NCI-H1436 (cell line): ENCODE measurements around the gene CD83.
"Not testable (repeated sequence)": the region's sequence is repeated elsewhere in the genome, so short reads cannot be mapped to it uniquely, and the experiment has no call there.

Experiments used
- DNase-seq: peaks from one replicate; lab custom pipeline; 2025; lab: John Stamatoyannopoulos, UW

The CD83 gene

DNA sequence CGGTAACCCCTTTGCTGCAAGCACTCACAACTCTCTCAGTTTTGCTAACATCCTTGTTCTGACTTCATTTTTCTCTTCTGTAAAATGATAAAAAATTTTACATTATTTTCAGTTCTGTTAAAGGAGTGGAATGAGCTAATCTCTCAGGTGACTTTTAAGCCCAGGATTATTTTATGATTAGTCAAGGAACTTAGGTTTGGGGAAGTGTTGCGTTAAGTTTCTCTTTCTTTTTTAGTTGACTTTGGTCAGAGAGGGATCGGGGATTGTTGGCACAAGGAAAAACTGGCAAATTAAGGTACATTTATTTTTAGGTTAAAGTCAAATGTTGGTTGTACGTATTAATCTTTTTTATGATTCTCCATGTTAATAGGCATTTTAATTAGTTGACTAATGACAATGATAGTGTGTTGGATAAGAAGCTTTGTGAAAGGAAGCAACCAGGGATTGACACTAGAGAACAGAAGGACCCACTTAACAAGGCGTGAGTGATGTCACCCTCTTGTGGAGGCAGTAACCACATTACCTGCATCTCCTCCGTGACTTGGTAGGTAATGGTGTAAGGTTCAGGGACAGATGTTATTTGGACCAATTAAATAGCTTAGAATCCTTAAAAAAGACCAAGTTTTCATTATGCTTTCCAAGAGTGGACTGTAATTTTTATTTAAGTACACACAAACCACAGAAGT, 31.6 kb downstream of the CD83 start:
- no peak for DNase-seq

DNA sequence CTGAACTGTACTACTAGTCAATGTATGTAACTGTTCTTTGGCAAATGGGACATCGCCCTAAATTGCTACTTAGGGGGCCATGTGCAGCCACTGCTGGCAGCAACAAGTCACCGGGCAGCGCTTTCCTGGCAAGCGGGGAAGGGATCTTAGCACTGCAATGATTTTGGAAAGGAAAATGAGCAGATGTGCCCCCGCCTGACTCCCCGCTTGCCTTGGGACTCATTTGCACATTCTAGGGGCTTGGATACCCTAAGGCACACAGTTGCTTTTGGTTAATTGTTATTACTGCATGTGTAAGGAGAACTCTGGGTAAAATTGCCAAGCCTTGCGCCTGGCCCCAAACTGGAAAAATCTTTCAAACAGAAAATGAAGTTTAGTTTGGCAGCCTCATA, 32.2 kb downstream of the CD83 start:
- no peak for DNase-seq

DNA sequence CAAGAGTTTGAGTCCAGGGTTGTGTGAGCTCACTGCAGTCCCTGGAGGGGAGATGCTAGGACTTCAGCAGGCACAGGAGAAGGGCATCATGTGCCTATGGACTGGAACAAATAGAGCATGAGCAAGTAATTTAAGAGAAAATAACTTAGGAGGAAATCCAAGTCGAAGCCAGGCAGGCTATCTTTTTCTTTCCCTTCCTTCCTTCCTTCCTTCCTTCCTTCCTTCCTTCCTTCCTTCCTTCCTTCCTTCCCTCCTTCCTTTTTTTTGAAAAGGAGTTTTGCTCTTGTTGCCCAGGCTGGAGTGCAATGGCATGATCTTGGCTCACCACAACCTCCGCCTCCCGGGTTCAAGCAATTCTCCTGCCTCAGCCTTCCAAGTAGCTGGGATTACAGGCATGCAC, 33.7 kb downstream of the CD83 start:
- DNase-seq, result not testable (repeated sequence)

DNA sequence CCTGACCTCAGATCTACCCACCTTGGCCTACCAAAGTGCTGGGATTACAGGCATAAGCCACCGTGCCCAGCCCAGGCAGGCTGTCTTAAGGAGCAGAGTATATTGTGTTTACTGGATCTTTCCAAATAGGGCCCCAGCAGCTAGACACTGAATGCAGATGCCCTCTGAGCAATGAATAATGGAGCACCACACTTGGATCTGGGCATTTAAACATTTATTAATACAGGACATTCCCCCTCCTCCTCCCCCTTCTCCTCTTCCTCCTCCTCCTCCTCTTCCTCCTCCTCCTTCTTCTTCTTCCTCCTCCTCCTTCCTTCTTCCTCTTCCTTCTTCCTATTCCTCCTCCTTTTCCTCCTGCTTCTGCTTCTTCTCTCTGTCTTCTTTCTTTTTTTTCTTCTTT, 34.2 kb downstream of the CD83 start:
- DNase-seq, result no peak

DNA sequence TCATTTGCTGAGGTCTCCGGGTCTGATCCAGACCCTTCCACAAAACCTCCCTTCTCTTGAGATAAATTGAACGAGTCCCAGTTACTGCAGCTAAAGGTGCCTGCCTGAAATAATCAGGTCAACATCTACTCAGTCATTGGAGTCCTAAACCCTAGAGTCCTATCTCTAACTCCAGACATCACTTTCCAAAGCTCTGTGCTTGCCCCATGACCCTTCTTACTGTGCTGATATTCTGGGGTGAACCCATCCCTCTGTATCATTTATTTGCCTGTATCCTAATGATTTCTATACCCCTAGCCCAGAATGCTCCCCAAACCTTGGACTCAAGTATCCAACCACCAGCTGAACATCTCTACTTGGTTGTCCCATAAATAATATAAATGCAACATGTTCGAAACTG, 35.7 kb downstream of the CD83 start:
- DNase-seq, result no peak

DNA sequence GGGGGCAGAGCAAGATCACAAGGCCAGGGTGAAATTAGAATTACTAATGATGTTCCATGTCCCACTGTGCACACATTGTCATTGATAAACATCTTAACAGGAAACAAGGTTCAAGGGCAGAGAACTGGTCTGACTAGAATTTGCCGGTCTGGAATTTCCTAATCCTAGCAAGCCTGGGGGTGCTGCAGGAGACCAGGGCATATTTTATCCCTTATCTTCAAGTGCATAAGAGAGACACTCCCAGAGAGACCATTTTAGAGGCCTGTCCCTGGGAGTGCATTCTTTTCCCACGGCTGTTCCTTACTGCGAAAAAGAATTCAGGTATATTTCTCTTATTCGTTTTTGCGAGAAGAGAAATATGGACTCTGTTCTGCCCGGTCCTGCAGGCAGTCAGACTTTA, 41.5 kb downstream of the CD83 start:
- no peak for DNase-seq

DNA sequence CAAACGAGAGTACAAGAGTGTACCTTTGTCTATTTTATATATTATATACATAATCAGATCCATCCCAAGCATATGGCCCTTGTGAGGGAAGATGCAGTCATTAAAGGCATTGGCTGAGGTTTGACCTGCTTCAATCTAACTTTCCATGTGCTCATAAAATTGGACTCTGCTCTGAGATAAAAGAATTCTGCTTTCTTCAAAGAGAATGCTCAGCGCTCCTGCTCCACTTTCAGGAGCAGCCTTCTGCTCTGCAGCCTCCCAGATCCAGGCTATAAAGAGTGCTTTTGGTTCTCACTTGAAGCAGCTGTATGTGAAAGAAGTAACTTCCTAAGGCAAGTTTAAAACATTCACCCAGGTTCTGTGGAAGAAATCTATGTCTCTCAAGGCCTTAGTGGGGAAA, 45.3 kb downstream of the CD83 start:
- no peak for DNase-seq

DNA sequence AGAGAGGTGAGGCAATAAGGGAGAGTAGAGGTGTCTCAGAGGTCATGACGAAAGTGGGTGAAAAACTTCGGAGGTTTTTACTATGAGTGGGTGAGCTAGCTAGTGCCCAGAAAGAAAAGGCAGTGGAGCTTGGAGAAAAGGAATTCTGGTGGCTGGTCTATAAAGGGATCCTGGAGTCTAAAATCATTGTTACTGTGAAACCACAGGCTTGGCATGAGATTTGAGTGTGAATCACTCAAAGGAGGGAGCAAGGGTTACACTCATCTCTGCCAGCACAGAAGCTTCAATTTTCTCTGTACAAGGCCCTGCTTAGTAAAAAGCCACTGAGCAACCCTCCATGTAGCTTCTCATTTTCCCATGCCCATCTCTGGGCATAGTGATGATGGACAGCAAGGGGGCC, 47.5 kb downstream of the CD83 start:
- no peak for DNase-seq

DNA sequence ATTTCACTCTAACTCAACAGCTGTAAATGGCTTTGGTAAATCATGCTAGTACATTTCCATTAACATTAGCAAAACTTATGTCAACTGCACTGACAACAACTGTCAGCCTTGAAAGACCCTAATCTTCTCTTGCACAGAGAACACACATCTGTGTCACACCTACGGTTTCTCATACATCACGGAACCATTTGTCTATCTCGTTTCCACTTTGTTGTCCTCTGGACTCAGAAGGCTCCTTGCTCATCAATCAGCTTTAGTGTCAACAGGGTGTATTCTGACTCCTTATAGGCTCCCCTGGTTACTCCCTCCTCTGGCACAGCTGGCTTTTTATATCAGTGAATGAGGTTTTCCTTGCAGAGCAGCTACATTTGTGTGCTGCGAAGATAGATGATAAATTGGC, 49.3 kb downstream of the CD83 start:
- no peak for DNase-seq

DNA sequence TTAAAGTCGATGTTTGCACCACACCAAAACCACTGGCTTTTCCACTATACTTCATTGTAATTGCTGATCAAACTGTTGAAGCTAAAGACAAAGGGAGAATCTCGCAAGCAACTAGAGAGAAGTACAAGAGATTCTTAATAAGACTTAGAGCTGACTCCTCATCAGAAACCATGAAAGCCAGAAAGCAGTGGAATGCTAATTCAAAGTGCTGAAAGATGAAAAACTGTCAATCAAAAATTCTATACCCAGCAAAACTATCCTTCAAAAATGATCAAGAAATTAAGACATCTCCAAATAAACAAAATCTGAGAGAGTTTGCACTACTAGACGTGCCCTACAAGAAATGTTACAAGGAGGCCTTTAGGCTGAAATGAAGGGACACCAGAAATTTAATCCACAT, 52.6 kb downstream of the CD83 start:
- DNase-seq, result no peak

DNA sequence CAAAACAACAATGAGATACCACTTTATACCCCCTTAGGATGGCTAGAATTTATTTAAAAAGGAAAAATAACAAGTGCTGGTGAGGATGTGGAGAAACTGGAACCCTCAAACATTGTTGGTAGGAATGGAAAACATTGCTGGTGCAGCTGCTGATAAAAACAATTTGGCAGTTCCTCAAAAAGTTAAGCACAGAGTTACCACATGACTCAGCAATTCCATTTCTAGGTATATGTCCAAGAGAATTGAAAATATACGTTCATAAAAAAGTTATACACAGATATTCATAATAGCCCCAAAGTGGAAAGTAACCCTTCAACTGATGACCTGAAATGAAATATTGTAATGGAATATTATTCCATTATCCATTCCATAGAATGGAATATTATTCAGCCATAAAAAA, 55.0 kb downstream of the CD83 start:
- no peak for DNase-seq

DNA sequence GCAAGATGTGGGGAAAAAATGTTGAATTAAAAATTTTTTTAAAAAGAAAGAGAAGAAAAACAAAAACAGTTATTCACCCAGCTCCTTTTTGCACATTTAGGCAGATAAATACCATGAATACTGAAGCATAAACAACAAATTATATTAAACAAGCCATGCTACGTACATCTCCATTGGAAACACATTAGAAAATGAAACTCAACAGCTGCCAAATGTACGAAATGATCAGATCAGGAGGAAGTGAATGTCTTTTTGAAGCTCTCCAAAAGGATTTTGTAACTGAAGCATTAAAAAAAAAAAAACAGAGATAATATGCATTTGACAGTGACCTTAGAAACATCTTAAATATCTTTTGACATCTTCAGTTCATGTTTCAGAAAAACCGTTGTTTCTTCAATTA, 56.7 kb downstream of the CD83 start:
- DNase-seq, result no peak

DNA sequence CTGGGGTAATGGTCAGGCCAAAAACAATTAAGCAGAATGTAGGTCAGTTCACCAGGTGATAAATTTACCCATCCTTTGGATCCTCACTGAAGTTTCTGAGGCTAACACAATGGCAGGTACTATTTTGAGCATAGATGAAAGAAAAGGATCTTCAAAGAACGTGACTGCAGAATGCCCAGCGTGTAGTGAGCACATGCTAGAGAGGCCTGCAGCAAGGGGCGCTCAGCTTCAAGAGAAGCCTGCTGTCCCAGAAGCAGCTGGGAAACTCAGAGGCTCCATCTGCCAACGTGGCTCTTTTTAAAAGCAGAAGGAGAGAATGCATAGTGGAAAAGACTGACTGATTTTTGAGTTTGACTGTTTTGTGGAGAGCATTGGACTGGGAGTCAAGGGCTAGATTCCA, 57.4 kb downstream of the CD83 start:
- DNase-seq, result no peak

DNA sequence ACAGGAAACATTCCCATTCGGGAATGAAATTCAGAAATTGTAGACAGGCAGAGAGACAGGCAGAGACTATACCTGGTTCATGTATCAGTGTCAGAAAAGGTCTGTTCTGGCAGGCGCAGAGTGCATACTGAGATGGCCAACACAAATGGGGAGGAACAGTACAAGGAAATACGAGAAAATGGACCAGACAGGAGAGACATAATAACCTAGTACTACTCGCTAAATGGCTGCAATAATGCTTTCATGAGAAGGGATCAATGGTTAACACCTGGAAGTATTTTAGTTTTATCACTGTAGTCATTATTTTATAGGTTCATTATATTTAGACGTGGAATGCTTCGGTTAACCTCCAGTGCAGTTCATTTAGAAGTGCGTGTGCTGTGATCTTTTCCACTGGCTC, 58.9 kb downstream of the CD83 start:
- no peak for DNase-seq

DNA sequence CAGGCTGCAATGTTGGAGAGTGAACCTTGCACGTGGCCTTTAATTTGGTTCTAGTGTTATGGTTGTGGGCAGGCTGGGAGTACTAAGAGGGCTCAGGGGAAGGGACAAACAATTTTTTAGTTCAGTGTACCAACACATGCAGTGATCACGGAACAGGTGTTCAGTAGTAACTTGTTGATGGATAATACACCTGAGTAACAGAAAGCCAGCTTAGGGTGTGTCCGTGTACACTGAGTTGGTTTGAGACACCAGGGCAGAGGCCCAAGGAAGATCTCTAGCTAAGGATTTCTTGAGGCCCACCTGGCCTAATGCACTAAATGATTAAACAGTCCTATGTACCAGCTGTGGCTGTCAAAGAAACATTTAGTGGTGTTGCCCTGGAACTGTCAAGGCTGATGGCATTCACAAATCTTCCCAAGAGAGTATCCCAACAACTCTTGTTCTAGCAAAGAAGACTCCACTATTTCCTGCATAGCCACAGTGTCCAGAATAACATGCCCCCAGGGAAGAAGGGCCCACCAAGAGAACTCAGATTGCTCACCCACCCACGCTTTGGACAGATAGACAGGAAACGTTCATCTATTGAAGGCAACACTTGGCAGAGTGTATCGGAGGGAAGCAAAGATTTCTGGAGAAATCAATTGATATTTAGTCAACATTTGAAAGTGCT, 60.0 kb downstream of the CD83 start:
- no peak for DNase-seq

DNA sequence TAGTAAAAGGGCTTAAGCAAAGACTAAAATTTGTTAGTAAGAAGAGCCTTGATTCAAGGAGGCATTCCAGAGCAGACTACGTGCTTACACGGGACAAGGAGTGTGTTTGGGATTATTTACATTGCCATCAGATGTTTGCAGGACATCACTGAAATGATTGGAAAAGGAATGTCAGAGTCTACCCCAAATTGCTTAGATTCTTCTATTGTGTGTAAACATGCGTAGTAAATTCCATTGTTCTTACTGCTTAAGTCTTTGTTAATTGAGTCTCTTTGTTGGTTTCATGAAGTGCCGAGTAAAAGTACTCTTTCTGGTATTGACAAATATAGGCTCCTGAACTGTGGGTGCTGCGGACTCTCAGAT, 60.5 kb downstream of the CD83 start:
- DNase-seq, result no peak

DNA sequence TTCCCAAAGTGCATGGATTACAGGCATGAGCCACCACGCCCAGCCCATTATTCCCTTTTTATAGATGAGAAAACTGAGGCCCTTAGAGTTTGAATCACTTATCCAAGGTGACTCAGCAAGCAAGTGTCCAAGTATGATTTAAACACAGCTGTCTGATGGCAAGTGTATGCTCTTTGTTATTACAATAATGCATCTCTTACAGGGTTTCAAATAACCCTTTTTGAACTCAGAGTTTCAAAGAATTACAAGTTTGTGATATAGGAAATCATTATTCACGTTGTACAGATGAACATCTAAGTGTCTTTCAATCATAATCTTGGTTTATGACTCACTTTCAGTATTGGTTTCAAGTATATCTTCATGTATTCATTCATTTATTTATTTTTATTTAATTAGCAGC, 63.0 kb downstream of the CD83 start:
- no peak for DNase-seq

DNA sequence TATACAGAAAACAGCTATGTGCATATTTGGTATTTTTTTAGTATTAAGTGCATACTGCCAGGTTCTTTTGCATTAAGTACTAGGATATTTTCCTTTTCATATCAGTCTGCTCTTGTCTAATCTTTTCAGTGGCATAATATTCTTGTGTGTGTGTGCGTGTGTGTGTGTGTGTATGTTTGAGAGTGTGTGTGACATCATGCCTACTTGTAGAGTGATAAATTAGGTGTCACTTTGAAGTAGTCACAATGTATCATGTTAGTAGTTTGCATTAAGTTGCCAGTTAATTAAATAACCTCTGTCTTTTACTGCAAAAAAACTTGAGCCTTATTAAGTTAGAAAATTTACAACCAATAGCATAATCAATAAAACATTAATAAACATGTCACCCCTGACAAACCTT, 65.3 kb downstream of the CD83 start:
- no peak for DNase-seq
